Endodermal cell (in vitro differentiated cells): ENCODE results near the gene NAB1. TPM values are rescaled to one million over a fixed set of nuclear protein-coding genes. Genes with fewer than 3 reads are reported as not detected.
A peak's percentile ranks its signal among the peaks of the same experiment; 100 is the strongest.

Experiments used
- DNase-seq: peaks from one replicate; pipeline ENCODE4 v3.0.0-alpha.2; 2017
- H3K27ac ChIP-seq: 2 replicates; pipeline ENCODE4 v1.5.1; 2013; ENCODE audit warnings: mild to moderate bottlenecking, low read depth, low read length, moderate library complexity
- H3K27me3 ChIP-seq: 2 replicates; pipeline ENCODE4 v1.6.1; 2013; ENCODE audit warnings: mild to moderate bottlenecking, low read length, moderate library complexity; ENCODE audit not compliant: insufficient read depth, control insufficient read depth, poor library complexity, severe bottlenecking
- H3K36me3 ChIP-seq: 2 replicates; pipeline ENCODE4 v1.7.0; 2013; ENCODE audit warnings: mild to moderate bottlenecking, low read length, moderate library complexity; ENCODE audit not compliant: control insufficient read depth, insufficient read depth
- H3K4me1 ChIP-seq: one replicate; pipeline ENCODE4 v1.7.0; 2013; ENCODE audit warnings: low read length; ENCODE audit not compliant: control insufficient read depth, insufficient read depth
- H3K4me3 ChIP-seq: 2 replicates; pipeline ENCODE4 v1.5.1; 2013; ENCODE audit warnings: mild to moderate bottlenecking, low read length, moderate library complexity
- H3K9ac ChIP-seq: 2 replicates; pipeline ENCODE4 v1.6.1; 2013; ENCODE audit warnings: mild to moderate bottlenecking, low read length, moderate library complexity; ENCODE audit not compliant: poor library complexity, severe bottlenecking; ENCODE audit errors: extremely low read depth
- H3K9me3 ChIP-seq: 2 replicates; pipeline ENCODE4 v1.6.1; 2013; ENCODE audit warnings: mild to moderate bottlenecking, low read length, moderate library complexity; ENCODE audit not compliant: control insufficient read depth
- H3K27ac Mint-ChIP-seq: 2 replicates; pipeline ENCODE4 v1.8.0; 2020; ENCODE audit warnings: mixed read lengths
- H3K27me3 Mint-ChIP-seq: 2 replicates; pipeline ENCODE4 v1.8.0; 2021; ENCODE audit warnings: mild to moderate bottlenecking, mixed read lengths; ENCODE audit not compliant: insufficient read depth
- H3K36me3 Mint-ChIP-seq: 2 replicates; pipeline ENCODE4 v1.8.0; 2020; ENCODE audit warnings: low read depth, mixed read lengths
- H3K4me1 Mint-ChIP-seq: 2 replicates; pipeline ENCODE4 v1.8.0; 2020; ENCODE audit warnings: mixed read lengths
- H3K4me3 Mint-ChIP-seq: 2 replicates; pipeline ENCODE4 v1.8.0; 2020; ENCODE audit warnings: mild to moderate bottlenecking, moderate library complexity, mixed read lengths
- H3K9me3 Mint-ChIP-seq: 2 replicates; pipeline ENCODE4 v1.8.0; 2020; ENCODE audit warnings: mild to moderate bottlenecking, mixed read lengths
- WGBS, 2 experiments: methylation state at CpG; one replicate each; pipeline versions ENCODE4 v1.1.5 to v1.1.7; 2013; ENCODE audit warnings: missing lambda C conversion rate in 2 of 2, mixed read lengths in 1 of 2; ENCODE audit not compliant: insufficient coverage in 1 of 2, insufficient read length in 1 of 2; 5-methylcytosine and 5-hydroxymethylcytosine counted together
- total RNA-seq, 2 donors: library from RNA; stranded (reverse); fragmentation: NEBNext Ultra II Directional in 1 of 2; extraction: Animal tissue kit (Norgen Biotek cat#: 25700) in 1 of 2; gene quantifications; 2 replicates in 1 of 2; 3 replicates in 1 of 2; pipeline ENCODE4 v1.2.1, GENCODE V29; 2021
- TF ChIP-seq, protein P1 (sequence below): fragments of 200-600 bp; sonication (generic); conservative IDR thresholded peaks from 2 replicates; pipeline ENCODE4 v1.5.0; 2021; ENCODE audit warnings: antibody characterized with exemption, mild to moderate bottlenecking

NAB1 gene
- total RNA-seq, 2 donors from 2014 or later: 21.7 to 36.1 TPM

GRCh38 chr2:190649798-190650390 is 1.0 kb downstream of the NAB1 start:
- peak overlapping the region; percentile 58 for H3K9ac ChIP-seq
- H3K9me3 Mint-ChIP-seq: no peaks in the 10 kb centered on the region
- no peak for DNase-seq
- H3K27me3 ChIP-seq: no peaks in the 10 kb centered on the region
- peak overlapping the region; percentile 28 for H3K27ac Mint-ChIP-seq
- H3K9me3 ChIP-seq: no peaks in the 10 kb centered on the region
- H3K27ac ChIP-seq: peak overlapping the region; percentile 64
- H3K27me3 Mint-ChIP-seq: peaks cover 29% of the 10 kb centered on the region
- no peaks in the 10 kb centered on the region for H3K36me3 ChIP-seq
- H3K36me3 Mint-ChIP-seq: no peaks in the 10 kb centered on the region
- H3K4me3 Mint-ChIP-seq: peak overlapping the region; percentile 75
- H3K4me1 Mint-ChIP-seq: peaks cover 9% of the 10 kb centered on the region
- no peaks in the 10 kb centered on the region for H3K4me1 ChIP-seq
- TF ChIP-seq, protein P1, sequence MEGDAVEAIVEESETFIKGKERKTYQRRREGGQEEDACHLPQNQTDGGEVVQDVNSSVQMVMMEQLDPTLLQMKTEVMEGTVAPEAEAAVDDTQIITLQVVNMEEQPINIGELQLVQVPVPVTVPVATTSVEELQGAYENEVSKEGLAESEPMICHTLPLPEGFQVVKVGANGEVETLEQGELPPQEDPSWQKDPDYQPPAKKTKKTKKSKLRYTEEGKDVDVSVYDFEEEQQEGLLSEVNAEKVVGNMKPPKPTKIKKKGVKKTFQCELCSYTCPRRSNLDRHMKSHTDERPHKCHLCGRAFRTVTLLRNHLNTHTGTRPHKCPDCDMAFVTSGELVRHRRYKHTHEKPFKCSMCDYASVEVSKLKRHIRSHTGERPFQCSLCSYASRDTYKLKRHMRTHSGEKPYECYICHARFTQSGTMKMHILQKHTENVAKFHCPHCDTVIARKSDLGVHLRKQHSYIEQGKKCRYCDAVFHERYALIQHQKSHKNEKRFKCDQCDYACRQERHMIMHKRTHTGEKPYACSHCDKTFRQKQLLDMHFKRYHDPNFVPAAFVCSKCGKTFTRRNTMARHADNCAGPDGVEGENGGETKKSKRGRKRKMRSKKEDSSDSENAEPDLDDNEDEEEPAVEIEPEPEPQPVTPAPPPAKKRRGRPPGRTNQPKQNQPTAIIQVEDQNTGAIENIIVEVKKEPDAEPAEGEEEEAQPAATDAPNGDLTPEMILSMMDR: no peak
- peak overlapping the region; percentile 90 for H3K4me3 ChIP-seq
- 2 to 3% methylated on average over 14 to 15 of the region's 15 CpGs for WGBS, 2 experiments

- H3K36me3 Mint-ChIP-seq: no peaks in the 10 kb centered on the region
- 97 to 100% methylated on average over 1 to 2 of the region's 2 CpGs for WGBS, 2 experiments
- H3K27me3 Mint-ChIP-seq: peaks cover 25% of the 10 kb centered on the region
- no peaks in the 10 kb centered on the region for H3K36me3 ChIP-seq
- no peaks in the 10 kb centered on the region for H3K4me1 ChIP-seq
- H3K27ac ChIP-seq: no peak overlapping the region
- TF ChIP-seq, protein P1: no peak
- peaks cover 11% of the 10 kb centered on the region for H3K4me1 Mint-ChIP-seq
- H3K4me3 ChIP-seq: no peak overlapping the region
- no peak overlapping the region for H3K9ac ChIP-seq
- no peaks in the 10 kb centered on the region for H3K27me3 ChIP-seq
- no peak overlapping the region for H3K4me3 Mint-ChIP-seq
- H3K27ac Mint-ChIP-seq: no peak overlapping the region
- H3K9me3 ChIP-seq: no peaks in the 10 kb centered on the region
- no peak for DNase-seq
- no peaks in the 10 kb centered on the region for H3K9me3 Mint-ChIP-seq
Observed at GRCh38 chr2:190651413-190651812, 2.5 kb downstream of the NAB1 start.

GRCh38 chr2:190653231-190653630 is 4.3 kb downstream of the NAB1 start:
- no peak overlapping the region for H3K9ac ChIP-seq
- DNase-seq: no peak
- no peaks in the 10 kb centered on the region for H3K9me3 ChIP-seq
- Mint-ChIP-seq H3K9me3 (no peaks in the 10 kb centered on the region), H3K4me1 (peaks cover 13% of the 10 kb centered on the region), H3K36me3 (no peaks in the 10 kb centered on the region), H3K27ac (no peak overlapping the region), H3K4me3 (no peak overlapping the region), H3K27me3 (peaks cover 9% of the 10 kb centered on the region)
- TF ChIP-seq, protein P1: no peak
- H3K27ac ChIP-seq: no peak overlapping the region
- no peaks in the 10 kb centered on the region for H3K36me3 ChIP-seq
- WGBS, 2 experiments: 90 to 100% methylated on average over 1 of the region's 1 CpG
- no peaks in the 10 kb centered on the region for H3K4me1 ChIP-seq
- no peaks in the 10 kb centered on the region for H3K27me3 ChIP-seq
- no peak overlapping the region for H3K4me3 ChIP-seq
